Thyroid gland (tissue), 4 donors: ENCODE data around the gene POFUT1. TPM values are rescaled to one million over a fixed set of nuclear protein-coding genes. Genes with fewer than 3 reads are reported as not detected.
A peak's percentile ranks its signal among the peaks of the same experiment; 100 is the strongest.

Source experiments
- DNase-seq, 2 donors: peaks; one replicate each; pipeline ENCODE4 v3.0.0-alpha.2; 2019
- H3K27ac ChIP-seq, 3 donors: fragments of 200-600 bp; sonication (generic); 1 replicate in 2 of 3; 2 replicates in 1 of 3; pipeline ENCODE4 v1.5.1; 2016 to 2019; ENCODE audit warnings: mild to moderate bottlenecking in 1 of 3, moderate library complexity in 1 of 3
- H3K27me3 ChIP-seq: fragments of 200-600 bp; sonication (generic); one replicate; pipeline ENCODE4 v1.5.1; 2019
- H3K36me3 ChIP-seq, 2 donors: fragments of 200-600 bp; sonication (generic); one replicate each; pipeline ENCODE4 v1.5.1; 2016 to 2019
- H3K4me1 ChIP-seq, 2 donors: fragments of 200-600 bp; sonication (generic); one replicate each; pipeline ENCODE4 v1.5.1; 2017 to 2019
- H3K4me3 ChIP-seq, 3 donors: fragments of 200-600 bp; sonication (generic); replicated peaks in 1 of 3; 1 replicate in 2 of 3; 2 replicates in 1 of 3; pipeline ENCODE4 v1.5.1; 2016; ENCODE audit warnings: mild to moderate bottlenecking in 1 of 3
- H3K9me3 ChIP-seq: fragments of 200-600 bp; sonication (generic); one replicate; pipeline ENCODE4 v1.5.1; 2017
- CTCF ChIP-seq, 6 experiments: fragments of 200-600 bp in 3 of 6; fragments of 450-650 bp in 3 of 6; sonication (generic) in 3 of 6; IDR thresholded peaks; one replicate each; pipeline ENCODE4 v1.5.1; 2016 to 2019; ENCODE audit warnings: antibody characterized with exemption in 6 of 6, mild to moderate bottlenecking in 2 of 6, inconsistent platforms in 1 of 6, moderate library complexity in 1 of 6
- POLR2A ChIP-seq, 2 donors: fragments of 450-650 bp; IDR thresholded peaks; one replicate each; pipeline ENCODE4 v1.6.1; 2017; ENCODE audit warnings: antibody characterized with exemption in 2 of 2, mild to moderate bottlenecking in 2 of 2, moderate library complexity in 1 of 2
- WGBS, 2 donors: methylation state at CpG; one replicate each; pipeline ENCODE4 v1.1.5; 2017; 5-methylcytosine and 5-hydroxymethylcytosine counted together
- intact Hi-C: fragments of 100-400 bp; cut with DNase I; formaldehyde crosslinking; loops from one replicate; pipeline ENCODE4 v1.15.1; 2023
- total RNA-seq, 4 donors: library from RNA; depleted of rRNA; stranded (reverse); fragments of >200 nt; gene quantifications; one replicate each; pipeline ENCODE4 v1.2.3, GENCODE V29; 2016

Gene POFUT1
- total RNA-seq, 4 donors from 2014 or later, result 35.1 to 40.5 (median 38.5) TPM

DNA sequence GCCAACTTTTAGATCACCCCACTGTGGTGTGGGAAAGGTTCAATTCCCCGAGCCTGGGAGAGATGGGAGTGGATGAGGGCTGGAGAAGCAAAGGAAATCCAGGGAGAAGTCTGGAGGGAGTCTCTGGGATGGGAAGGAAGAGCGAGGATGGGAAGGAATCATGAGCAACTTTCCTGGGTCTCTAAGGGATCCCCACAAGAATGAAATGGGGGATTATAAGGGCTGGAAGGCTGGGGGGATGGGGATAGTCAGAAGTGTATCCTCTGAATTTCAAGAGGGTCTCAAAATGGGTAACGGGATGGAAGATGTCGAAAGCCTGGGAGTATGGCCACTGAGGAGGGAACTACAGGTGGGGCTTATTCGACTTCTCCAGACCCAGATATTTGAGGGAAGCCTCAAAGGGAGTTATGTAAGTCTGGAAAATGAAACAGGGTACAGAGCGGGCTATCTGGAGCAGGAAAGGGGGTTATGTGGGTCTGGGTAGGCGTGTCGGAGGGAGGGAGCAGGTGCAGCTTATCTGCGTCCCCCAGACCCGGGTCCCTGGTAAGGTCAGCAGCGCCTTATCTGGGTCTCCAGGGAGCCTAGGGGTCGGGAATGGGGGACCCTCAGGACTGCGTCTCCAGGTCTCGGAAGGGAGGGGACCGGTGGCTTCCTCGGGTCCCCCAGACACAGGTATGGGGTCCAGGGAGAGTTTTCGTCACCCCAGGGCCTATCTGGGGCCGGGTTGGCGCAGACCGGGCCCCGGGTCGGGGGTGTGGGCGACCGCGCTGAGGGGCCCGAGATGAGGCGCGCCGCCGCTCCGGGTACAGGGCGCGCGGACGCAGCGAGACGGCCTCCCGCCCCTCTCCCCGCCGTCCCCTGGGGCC is 687 bp upstream of the POFUT1 start:
- TF ChIP-seq POLR2A (IDR thresholded peaks at IDR 0.05) (no peak), CTCF (IDR thresholded peaks at IDR 0.05) (no peak)
- WGBS, 2 donors, result 5 to 14% methylated on average over 11 to 25 of the region's 40 CpGs
- Histone ChIP-seq H3K27ac (peak overlapping the region; percentile 79 to 90 (median 87)), H3K36me3 (peaks cover 0 to 7% of the 10 kb centered on the region in 2 donors), H3K4me3 (peak overlapping the region; percentile 50 to 87 (median 84)), H3K4me1 (peaks cover 45 to 58% of the 10 kb centered on the region in 2 donors), H3K9me3 (no peaks in the 10 kb centered on the region), H3K27me3 (no peaks in the 10 kb centered on the region)
- intact Hi-C loops, result loop anchor here (10.0 kb wide), 2 partner anchors 92 to 248 kb away; no protein-coding TSS in a partner anchor
- DNase-seq, result no peak

- peaks cover 34 to 43% of the 10 kb centered on the region in 2 donors for H3K4me1 ChIP-seq
- TF ChIP-seq POLR2A (IDR thresholded peaks at IDR 0.05), result no peak
- H3K27me3 ChIP-seq, result no peaks in the 10 kb centered on the region
- H3K27ac ChIP-seq, result peak overlapping the region in 1 of 3 donors; percentile 82
- H3K9me3 ChIP-seq, result no peaks in the 10 kb centered on the region
- 72% methylated on average over 13 of the region's 13 CpGs for WGBS, 2 donors
- H3K36me3 ChIP-seq, result peaks cover 0 to 7% of the 10 kb centered on the region in 2 donors
- no peak for DNase-seq
- H3K4me3 ChIP-seq, result peak overlapping the region in 1 of 3 donors; percentile 84
- intact Hi-C loops, result loop anchor here (10.0 kb wide), 2 partner anchors 94 to 246 kb away; no protein-coding TSS in a partner anchor
Measured at GRCh38 chr20:32208499-32209154, 947 bp downstream of the POFUT1 start.

- no peaks in the 10 kb centered on the region for H3K27me3 ChIP-seq
- no peak overlapping the region for H3K27ac ChIP-seq
- no peak for DNase-seq
- H3K4me1 ChIP-seq, result peaks cover 21 to 29% of the 10 kb centered on the region in 2 donors
- H3K36me3 ChIP-seq, result peaks cover 0 to 7% of the 10 kb centered on the region in 2 donors
- WGBS, 2 donors, result 85 to 88% methylated on average over 9 of the region's 9 CpGs
- no peak for TF ChIP-seq CTCF (IDR thresholded peaks at IDR 0.05)
- no peak for TF ChIP-seq POLR2A (IDR thresholded peaks at IDR 0.05)
- no peak overlapping the region for H3K4me3 ChIP-seq
- intact Hi-C loops, result loop anchor here (10.0 kb wide), 2 partner anchors 95 to 245 kb away; no protein-coding TSS in a partner anchor
- no peaks in the 10 kb centered on the region for H3K9me3 ChIP-seq
Measured at GRCh38 chr20:32209850-32210605, 2.3 kb downstream of the POFUT1 start.

- no peak for DNase-seq
- Histone ChIP-seq H3K27ac (no peak overlapping the region), H3K27me3 (no peaks in the 10 kb centered on the region), H3K36me3 (peaks cover 7 to 15% of the 10 kb centered on the region in 2 donors), H3K4me3 (no peak overlapping the region), H3K4me1 (peaks cover 0 to 13% of the 10 kb centered on the region in 2 donors), H3K9me3 (no peaks in the 10 kb centered on the region)
- TF ChIP-seq CTCF (IDR thresholded peaks at IDR 0.05) (no peak), POLR2A (IDR thresholded peaks at IDR 0.05) (no peak)
- intact Hi-C loops, result no loop called here
- 97 to 98% methylated on average over 1 of the region's 1 CpG for WGBS, 2 donors
Measured at GRCh38 chr20:32213870-32214269, 6.2 kb downstream of the POFUT1 start.

DNA sequence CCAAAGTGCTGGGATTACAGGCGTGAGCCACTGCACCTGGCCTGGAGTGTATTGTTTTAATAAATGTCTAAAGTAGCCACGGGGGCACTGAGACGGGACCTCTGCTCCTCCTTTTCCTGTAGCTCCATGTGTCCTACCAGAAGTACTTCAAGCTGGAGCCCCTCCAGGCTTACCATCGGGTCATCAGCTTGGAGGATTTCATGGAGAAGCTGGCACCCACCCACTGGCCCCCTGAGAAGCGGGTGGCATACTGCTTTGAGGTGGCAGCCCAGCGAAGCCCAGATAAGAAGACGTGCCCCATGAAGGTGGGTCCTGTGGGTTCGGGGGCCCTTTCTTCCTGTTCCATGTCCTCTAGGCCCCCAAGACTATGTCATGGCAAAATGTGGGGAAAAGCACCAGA is 7.5 kb downstream of the POFUT1 start:
- no peak overlapping the region for H3K4me3 ChIP-seq
- H3K4me1 ChIP-seq, result peaks cover 0 to 9% of the 10 kb centered on the region in 2 donors
- H3K9me3 ChIP-seq, result no peaks in the 10 kb centered on the region
- DNase-seq, result no peak
- no peak overlapping the region for H3K27ac ChIP-seq
- intact Hi-C loops, result no loop called here
- H3K27me3 ChIP-seq, result no peaks in the 10 kb centered on the region
- no peak for TF ChIP-seq CTCF (IDR thresholded peaks at IDR 0.05)
- no peak for TF ChIP-seq POLR2A (IDR thresholded peaks at IDR 0.05)
- 85 to 90% methylated on average over 8 of the region's 8 CpGs for WGBS, 2 donors
- peaks cover 7 to 15% of the 10 kb centered on the region in 2 donors for H3K36me3 ChIP-seq
